HG03460 (cell line): Measurements from ENCODE around the gene TEX12.
A peak's percentile ranks its signal among the peaks of the same experiment; 100 is the strongest.
"Not testable (repeated sequence)": the region's sequence is repeated elsewhere in the genome, so short reads cannot be mapped to it uniquely, and the experiment has no call there.

Experiments used
- ATAC-seq: cut with Tn5 transposase; IDR thresholded peaks from one replicate; pipeline ENCODE4 v1.9.1; 2021; ENCODE audit not compliant: unreplicated experiment

TEX12 gene

GRCh38 chr11:112163875-112164685, 3.1 kb upstream of the TEX12 start, which contains the start of gene IL18:
Gene IL18 (minus strand): TSS chr11:112164094. CDS start chr11:112155053, 9,041 bp downstream.
- no peak for ATAC-seq

DNA sequence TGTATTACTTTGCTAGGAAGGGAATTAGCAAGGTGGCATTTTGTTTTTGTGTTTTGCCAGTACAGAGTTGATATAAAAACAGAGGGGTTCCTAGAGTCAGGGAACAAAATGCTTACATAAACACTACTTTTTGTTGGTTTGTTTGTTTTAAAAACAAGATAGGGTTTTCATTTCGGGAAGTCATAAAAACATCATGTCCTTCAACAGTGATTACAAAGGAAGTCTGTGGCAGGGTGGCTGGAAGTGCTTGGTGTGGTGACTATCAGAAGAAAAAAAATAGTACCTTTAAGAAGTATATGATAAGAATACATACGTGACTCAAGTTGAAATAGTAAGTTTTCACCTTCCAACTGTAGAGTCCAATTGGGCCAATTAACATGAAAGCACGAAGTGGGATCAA, 2.1 kb upstream of the TEX12 start:
- no peak for ATAC-seq

GRCh38 chr11:112166562-112166961, 610 bp upstream of the TEX12 start:
- no peak for ATAC-seq

- peak; percentile 54 for ATAC-seq
Observed at GRCh38 chr11:112172362-112172994, 5.3 kb downstream of the TEX12 start.

GRCh38 chr11:112173152-112173551, 6.0 kb downstream of the TEX12 start:
- no peak for ATAC-seq

DNA sequence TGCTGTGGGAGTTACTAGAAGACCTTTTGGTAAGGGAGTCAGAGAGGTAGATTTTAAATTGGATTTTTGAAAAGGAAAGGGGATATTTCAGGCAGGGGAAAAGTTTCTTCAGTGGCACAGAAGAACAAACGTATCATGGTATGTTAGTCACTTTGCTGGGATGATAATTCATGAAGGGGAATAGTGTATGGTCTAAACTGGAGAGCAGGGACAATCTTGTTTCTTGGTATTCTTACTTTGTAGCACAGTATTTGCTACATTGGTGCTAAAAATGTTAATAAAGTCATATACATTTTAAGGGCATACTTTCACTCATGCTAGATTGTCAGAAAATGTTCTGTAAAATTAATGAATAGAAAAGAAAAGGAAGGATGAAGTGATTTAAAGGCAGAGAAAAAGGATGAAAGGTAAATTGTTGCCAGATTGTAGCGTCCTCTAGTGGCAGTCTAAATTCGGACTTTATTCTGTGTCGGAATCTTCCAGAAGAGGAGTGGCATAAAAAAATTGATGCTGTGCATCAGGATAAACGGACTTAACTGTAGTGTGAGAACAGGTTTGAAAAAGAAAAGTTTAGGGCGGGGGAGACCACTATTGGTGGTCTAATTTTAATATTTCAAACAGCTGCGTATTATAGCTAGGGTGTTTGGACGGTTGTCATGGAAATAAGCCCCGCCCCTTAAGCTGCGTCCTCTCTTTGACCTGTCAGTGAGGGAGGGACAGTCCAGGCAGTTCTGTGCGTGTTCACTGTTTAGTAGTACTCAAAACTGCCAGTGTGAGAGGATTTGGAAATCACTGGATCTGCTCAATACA, 7.8 kb downstream of the TEX12 start, which contains the start of gene BCO2:
TSS of gene BCO2 (plus strand) at position 724 of the 810 bp plus-strand sequence. CDS start 90 bp downstream, outside the sequence.
- no peak for ATAC-seq

DNA sequence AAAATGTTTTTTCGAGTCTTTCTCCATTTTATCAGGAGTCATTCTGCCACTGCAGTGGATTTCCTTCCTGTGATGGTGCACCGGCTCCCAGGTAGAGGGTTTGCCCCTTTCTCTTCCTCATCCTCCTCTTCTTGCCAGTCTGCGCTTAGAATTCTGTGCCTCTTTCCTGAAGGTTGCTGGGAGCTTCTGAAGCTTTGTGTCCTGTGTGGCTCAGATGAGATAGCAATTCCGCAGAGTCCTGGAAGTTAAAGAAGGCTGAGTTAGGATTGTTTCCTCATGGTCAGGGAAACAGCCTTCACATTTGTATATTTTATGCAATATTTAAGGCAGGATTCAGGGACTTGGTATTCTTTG, 8.4 kb downstream of the TEX12 start:
- no peak for ATAC-seq

GRCh38 chr11:112176077-112176476, 8.9 kb downstream of the TEX12 start:
- no peak for ATAC-seq

GRCh38 chr11:112177589-112177988, 10.4 kb downstream of the TEX12 start:
- ATAC-seq, result no peak

GRCh38 chr11:112178428-112178827, 11.3 kb downstream of the TEX12 start:
- no peak for ATAC-seq

GRCh38 chr11:112178936-112179335, 11.8 kb downstream of the TEX12 start:
- no peak for ATAC-seq

- ATAC-seq, result peak; percentile 77
Observed at GRCh38 chr11:112179601-112180000, 12.4 kb downstream of the TEX12 start.

- no peak for ATAC-seq
Observed at GRCh38 chr11:112182867-112183266, 15.7 kb downstream of the TEX12 start.

GRCh38 chr11:112185883-112186282, 18.7 kb downstream of the TEX12 start:
- ATAC-seq, result no peak

DNA sequence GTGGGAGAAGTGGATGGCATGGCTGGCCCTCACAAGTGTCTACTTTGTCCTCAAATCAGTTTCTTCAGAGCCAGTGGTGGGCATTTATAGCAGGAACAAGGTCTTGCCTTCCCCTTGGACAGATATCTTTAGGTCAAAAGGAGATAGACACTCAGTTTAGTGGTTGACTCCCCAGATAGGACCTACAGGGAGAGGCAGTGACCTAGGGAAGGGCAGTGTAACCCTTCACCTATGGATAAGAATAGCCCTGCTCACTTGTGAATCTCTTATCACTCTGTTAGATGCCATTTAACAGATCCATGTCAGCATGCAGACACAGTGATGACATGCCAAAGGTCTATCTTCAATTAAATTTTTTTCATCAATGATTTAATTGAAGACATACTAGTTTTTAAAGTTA, 19.1 kb downstream of the TEX12 start:
- ATAC-seq, result no peak

- not testable (repeated sequence) for ATAC-seq
Observed at GRCh38 chr11:112195113-112195512, 27.9 kb downstream of the TEX12 start.

DNA sequence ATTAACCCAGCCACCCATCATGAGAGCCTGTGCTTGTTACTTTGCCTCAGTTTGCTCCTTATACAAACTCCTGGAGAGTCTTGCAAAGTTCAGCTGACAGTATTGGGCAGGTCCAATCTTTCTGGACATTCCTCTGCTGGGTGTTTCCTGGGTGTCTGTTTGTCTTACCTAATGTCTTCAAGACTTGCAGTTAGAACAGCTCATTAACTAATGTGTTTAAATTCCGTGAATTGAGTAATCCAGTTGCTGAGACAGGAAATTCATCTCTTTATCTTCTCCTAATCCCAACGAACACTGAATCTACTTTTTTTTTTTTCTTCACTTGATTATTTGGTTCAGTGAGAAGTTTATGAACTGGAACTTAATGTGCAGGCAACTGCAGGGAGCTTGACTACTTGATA, 28.8 kb downstream of the TEX12 start:
- no peak for ATAC-seq

DNA sequence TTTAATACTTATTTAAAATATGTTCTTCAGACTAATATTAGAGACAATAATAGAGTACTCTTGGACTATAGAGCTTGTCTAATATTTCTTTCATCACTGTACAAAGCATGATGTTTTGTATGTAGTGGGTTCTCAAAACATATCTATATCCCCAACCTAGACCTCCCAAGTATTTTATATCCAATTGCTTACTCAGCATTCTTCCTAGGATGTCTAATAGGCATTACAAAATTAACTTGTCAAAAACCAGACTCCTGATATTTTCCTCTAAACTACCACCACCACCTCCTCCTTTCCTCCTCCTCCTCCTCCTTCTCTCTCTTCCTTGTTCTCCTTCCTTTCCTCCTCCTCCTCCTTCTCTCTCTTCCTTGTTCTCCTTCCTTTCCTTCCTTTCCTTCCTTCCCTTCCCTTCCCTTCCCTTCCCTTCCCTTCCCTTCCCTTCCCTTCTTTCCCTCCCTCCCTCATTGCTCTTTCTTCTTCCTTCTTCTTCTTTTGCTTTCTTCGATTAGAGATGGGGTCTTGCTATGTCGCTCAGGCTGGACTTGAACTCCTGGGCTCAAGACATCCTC, 29.4 kb downstream of the TEX12 start:
- ATAC-seq, result no peak

DNA sequence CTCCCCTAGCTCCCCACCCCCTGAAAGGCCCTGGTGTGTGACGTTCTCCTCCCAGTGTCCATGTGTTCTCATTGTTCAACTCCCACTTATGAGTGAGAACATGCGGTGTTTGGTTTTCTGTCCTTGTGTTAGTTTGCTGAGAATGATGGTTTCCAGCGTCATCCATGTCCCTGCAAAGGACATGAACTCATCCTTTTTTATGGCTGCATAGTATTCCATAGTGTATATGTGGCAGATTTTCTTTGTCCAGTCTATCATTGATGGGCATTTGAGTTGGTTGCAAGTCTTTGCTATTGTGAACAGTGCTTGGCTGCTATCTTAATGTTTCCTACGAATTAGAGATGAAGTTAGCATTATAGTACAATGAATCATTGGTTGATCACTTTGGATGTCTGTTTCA, 31.9 kb downstream of the TEX12 start:
- not testable (repeated sequence) for ATAC-seq

DNA sequence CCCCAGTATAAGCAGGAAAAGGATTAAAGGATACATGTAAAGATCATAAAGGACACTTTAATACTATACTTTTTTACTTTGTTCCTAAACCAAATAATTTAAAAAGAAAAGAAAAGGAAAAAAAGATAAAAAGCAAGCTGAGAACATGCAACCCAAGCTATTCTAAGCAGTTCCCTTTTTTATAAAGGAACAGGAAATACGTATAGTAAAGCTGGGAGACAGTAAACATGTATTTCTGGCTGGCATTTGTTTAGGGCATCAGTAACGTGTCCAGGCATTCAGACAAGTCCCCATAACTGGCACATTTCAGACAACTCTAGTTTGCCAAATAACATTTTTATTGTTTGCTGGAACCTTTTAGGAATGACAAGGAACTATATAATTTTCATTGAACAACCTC, 33.1 kb downstream of the TEX12 start:
- no peak for ATAC-seq

GRCh38 chr11:112206071-112206470, 38.9 kb downstream of the TEX12 start:
- ATAC-seq, result no peak
